ENCODE results near the gene NTSR1.
"Not testable (repeated sequence)": the region's sequence is repeated elsewhere in the genome, so short reads cannot be mapped to it uniquely, and the experiment has no call there.

Gene NTSR1

GRCh38 chr20:62674370-62674769 lies 34.3 kb upstream of the NTSR1 start:
- no peak for DNase-seq (ENCODE audit: low spot score)

DNA sequence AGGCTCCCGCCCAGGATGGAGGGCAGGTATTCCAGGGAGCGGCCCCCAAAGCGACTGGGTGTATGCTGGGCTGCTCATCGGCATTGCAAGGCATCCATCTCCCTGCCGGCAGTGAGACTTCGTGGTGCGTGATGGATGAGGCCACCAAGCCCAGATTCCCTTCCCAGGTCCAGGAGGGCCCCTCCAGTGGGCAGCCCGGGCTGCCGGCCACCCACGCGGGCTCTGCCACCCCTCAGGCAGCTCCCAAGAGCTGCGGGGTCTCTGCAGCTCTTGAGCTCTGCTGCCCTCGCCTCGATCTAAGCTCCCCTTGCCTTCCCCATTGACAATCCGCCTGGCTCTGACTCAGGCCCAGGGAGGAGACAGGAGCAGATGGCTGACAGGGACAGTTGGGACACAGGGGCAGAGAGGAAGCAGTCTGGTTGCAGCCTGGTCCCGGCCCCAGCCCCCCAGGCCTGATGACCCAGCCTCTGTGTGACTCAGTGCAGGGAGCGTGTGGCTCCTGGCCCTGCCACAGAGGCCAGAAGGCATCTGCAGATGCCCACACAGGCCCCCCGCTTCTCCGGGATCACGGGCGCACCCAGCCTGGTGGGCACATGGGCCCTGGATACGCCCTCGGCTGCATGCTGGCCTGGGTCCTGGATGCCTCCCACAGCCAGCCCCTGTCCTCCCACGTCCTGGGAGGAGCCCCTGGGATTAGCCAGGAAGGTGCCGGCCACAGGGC lies 33.3 kb upstream of the NTSR1 start:
- no peak for DNase-seq (ENCODE audit: low spot score)

GRCh38 chr20:62675877-62676260 lies 32.8 kb upstream of the NTSR1 start:
- no peak for DNase-seq (ENCODE audit: low spot score)

DNA sequence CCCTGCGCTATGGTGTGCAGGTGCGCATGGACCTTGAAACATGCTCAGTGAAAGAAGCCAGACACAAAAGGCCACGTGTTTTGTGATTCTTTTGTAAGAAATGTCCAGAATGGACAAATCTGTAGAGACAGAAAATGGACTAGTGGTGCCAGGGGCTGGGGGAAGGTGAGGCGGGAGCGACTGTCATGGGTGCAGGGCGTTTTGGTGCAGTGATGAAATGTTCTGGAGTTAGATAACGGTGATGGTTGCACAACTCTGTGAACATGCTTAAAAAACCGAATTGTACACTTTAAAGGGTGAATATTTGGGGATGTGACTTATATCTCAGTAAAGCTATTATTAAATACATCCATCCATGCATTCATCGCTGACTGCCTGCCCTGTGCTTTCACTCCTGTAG lies 31.7 kb upstream of the NTSR1 start:
- DNase-seq (ENCODE audit: low spot score) = no peak

DNA sequence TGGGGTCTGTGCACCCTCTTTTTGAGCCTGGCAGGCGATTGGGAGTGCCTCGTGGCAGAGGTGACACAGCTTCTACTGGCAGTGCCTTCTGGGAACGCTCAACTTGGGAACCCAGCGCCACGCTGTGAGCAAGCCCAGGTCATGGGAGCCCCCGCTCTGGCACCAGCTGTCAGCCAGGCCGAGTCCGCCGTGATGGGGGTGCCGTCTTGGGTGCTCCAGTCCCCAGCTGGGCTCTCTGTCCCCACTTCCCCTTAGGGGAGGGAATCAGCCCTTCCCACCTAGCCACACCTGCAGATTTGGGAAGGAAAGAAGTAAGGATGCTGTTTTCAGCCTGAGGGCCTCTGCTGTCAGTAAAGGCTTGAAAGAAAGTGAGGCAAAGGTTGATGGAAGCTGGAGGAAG lies 31.0 kb upstream of the NTSR1 start:
- DNase-seq (ENCODE audit: low spot score) = no peak

- DNase-seq (ENCODE audit: low spot score) = no peak
Measured at GRCh38 chr20:62678553-62678952, 30.1 kb upstream of the NTSR1 start.

- no peak for DNase-seq (ENCODE audit: low spot score)
Measured at GRCh38 chr20:62679978-62680589, 28.6 kb upstream of the NTSR1 start.

DNA sequence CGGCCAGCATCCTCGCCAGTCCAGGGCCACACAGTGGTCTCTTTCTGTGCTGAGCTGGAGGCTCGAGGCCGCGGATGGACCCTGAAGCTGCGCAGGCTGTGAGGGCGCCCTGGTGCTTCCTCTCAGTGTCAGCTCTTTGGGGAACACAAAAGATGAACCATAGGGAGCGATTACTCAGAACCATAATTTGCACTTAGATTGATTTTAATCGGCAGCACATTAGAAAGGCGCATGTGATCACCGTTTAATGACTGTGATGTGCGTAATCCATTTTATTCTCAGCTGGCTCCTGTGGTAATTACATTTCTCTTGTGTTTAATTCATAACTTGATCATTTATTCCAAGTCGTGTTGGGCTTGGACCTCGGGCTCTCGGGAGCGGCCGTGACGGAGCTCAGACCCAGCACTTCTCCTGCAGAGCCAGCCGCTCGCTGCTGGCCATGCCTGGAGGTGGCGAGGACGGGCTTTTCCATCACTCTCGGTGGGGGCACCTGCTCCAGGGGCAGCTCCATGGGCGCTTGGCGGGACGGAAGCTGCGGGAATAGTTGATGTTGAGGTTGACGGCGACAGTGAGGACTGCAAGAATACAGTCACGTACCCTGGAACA lies 25.6 kb upstream of the NTSR1 start:
- no peak for DNase-seq (ENCODE audit: low spot score)

DNA sequence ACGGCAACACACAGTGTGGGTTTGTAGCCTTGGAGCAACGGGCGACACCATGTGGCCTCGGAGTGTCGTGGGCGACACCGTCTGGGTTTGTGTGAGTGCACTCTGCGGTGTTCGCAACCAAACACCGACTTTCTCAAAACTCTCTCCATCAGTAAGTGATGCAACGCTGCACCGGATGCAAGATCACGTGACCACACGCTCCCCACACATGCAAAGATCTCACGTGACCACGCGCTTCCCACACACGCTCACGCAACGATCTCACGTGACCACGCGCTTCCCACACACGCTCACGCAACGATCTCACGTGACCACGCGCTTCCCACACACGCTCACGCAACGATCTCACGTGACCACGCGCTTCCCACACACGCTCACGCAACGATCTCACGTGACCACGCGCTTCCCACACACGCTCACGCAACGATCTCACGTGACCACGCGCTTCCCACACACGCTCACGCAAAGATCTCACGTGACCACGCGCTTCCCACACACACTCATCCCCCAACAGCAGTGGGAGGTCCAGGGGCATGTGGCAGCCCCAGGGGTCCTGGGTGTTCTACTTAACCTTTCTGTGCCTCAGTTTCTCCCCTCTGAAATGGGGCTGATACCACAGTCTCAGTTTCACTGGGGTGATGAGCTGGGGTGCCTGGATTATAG lies 24.8 kb upstream of the NTSR1 start:
- not testable (repeated sequence) for DNase-seq (ENCODE audit: low spot score)

GRCh38 chr20:62684981-62685380 lies 23.7 kb upstream of the NTSR1 start:
- DNase-seq (ENCODE audit: low spot score) = no peak

GRCh38 chr20:62685781-62686555 lies 22.7 kb upstream of the NTSR1 start:
- no peak for DNase-seq (ENCODE audit: low spot score)

GRCh38 chr20:62686869-62687830 lies 21.5 kb upstream of the NTSR1 start:
- peak; percentile 21 for DNase-seq (ENCODE audit: low spot score)

- DNase-seq (ENCODE audit: low spot score) = no peak
Measured at GRCh38 chr20:62688083-62688482, 20.6 kb upstream of the NTSR1 start.

GRCh38 chr20:62688855-62689460 lies 19.7 kb upstream of the NTSR1 start:
- DNase-seq (ENCODE audit: low spot score) = no peak

DNA sequence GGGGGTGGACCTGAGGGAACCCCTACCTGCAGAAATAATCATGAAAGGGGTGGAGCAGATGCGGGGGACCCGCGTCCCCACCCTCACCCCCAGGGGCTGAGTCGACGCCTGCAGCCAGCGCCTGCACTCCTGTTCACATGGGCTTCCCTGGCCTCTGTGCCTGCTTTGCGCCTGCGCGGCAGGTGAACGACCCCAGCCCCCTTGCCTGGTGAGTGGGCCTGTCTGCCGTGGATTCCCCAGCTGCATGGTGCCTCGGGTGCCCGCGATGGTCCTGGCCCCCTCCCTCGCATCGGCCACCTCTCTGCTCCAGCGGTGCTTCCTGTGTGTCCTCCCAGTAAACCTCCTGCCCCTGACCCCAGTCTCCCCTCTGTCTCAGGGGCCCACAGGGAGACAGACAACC lies 18.8 kb upstream of the NTSR1 start:
- no peak for DNase-seq (ENCODE audit: low spot score)

DNA sequence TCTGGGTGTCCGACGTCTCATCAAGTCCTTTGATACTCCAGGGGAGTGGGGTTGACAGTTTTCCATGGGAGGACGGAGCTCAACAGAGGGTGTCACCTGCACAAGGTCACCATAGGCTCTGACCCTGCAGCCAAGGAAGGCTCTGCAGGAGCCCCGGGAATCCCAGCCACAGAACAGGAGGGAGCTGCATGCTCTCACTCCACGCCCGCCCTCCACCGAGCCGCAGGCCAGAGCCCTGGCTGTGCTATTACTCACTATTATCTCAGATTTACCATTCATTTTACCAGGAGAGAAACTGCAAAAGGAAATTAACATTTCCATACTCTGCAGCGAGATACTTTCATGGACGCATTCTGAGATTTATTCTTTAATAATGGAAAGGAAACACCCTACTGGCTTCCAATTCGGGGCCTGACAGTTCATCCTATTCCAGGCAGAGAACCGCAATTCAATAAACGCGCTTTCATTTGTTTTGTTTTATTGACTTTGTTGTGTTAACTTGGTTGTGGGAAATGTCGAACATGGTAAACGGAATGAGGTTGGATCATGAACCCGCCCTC lies 18.3 kb upstream of the NTSR1 start:
- no peak for DNase-seq (ENCODE audit: low spot score)

DNA sequence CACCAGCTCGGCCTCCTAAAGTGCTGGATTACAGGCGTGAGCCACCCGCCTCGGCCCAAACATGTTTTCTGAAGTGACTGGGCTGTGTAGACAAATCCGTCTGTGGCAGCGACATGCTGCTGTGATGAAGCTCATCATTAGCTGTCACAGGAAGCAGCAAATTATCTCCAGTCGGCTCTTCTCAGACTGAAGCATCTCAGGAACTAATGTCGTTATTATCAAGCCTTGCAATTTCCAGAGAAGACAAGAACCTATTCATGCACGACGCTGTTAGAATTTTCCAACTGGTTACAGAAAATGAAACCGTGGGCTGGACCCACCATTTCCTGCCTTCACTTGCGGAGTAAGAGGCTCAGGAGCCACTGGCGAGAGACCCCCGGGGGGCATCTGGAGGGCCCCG lies 17.1 kb upstream of the NTSR1 start:
- DNase-seq (ENCODE audit: low spot score) = no peak

DNA sequence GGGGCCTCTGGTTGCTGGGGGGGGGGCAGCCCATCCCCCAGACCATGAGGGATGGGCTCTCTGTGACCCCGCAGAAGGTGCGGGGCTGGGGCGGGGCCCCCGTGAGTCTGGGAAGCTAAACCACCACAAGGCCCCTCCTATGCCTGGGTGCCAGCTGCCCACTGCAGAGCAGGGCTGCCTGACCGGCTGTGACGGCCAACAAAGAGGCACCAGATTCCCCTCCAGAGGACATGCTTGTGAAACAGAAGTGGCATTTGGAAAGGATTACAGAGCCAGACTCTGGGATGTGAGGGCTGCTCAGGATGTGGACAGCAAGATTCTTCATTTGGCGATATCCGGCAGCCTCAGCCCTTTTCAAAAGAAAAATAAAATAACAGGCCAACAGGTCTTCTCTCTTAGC lies 16.5 kb upstream of the NTSR1 start:
- no peak for DNase-seq (ENCODE audit: low spot score)

DNA sequence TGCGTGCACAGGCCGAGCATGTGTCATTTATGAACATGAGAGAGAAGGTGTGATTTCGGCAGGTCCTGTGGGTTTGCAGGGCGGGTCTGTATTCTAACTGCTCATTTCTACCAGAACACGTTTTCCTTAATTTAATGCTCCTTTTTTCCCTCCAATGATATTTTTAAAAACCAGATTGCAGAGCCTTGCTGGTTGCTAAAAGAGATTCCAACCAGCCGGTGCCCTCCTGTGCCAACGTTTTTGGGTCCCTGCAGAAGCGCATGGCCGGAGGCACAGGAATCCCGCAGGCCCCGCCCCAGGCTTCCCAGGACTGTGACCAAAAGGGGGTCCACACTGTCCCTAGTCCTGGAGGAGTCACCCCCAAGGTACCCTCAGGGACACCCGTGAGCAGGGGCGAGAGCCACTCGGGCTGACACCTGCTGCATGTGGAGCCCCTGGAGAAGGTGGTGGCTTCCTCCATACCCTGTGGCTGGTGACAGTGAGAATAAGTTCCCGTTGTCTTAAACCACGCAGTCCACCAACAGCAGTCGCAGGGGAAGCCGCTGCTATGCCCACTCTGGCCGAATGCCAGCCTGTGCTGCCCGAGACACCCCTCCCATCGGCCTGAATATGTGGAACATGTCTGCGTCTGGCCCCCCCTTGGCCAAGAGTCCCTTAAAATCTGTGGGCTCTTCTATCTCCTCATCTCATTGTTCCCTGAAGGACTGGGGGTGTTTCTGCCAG lies 15.7 kb upstream of the NTSR1 start:
- DNase-seq (ENCODE audit: low spot score) = no peak

GRCh38 chr20:62693524-62693922 lies 15.1 kb upstream of the NTSR1 start:
- no peak for DNase-seq (ENCODE audit: low spot score)
